B cell (primary cell): ENCODE results near the gene CDKN2D.

Source experiments
- EZH2 ChIP-seq: IDR thresholded peaks from 2 replicates; pipeline ENCODE4 v1.6.1; 2012; ENCODE audit warnings: borderline replicate concordance, low read depth, mild to moderate bottlenecking, moderate library complexity, low read length; ENCODE audit not compliant: insufficient read depth, poor library complexity, severe bottlenecking
- TF ChIP-seq, protein P1 (sequence below): fragments of 200-600 bp; IDR thresholded peaks from one replicate; pipeline ENCODE4 v1.8.0; 2022; ENCODE audit warnings: antibody characterized with exemption, mild to moderate bottlenecking

DNA sequence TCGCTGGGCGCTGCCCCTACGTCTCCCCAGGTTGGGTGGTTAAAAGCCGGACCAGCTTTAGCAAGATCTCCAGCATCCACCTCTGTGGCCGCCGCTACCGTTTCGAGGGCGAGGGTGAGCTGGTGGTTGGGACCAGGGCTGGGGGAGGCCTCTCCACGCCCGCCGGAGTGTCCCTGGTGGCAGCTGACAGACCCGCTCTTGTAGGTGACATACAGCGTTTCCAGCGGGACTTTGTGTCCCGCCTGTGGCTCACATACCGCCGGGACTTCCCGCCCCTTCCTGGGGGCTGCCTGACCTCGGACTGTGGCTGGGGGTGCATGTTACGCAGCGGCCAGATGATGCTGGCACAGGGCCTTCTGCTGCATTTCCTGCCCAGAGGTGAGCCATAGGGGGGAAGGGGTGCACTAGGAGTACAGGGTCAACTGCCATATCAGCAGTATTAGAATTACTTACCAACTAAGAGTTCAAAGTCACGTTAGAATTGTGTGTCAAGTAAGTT is 24.0 kb downstream of the CDKN2D start:
- TF ChIP-seq, protein P1, sequence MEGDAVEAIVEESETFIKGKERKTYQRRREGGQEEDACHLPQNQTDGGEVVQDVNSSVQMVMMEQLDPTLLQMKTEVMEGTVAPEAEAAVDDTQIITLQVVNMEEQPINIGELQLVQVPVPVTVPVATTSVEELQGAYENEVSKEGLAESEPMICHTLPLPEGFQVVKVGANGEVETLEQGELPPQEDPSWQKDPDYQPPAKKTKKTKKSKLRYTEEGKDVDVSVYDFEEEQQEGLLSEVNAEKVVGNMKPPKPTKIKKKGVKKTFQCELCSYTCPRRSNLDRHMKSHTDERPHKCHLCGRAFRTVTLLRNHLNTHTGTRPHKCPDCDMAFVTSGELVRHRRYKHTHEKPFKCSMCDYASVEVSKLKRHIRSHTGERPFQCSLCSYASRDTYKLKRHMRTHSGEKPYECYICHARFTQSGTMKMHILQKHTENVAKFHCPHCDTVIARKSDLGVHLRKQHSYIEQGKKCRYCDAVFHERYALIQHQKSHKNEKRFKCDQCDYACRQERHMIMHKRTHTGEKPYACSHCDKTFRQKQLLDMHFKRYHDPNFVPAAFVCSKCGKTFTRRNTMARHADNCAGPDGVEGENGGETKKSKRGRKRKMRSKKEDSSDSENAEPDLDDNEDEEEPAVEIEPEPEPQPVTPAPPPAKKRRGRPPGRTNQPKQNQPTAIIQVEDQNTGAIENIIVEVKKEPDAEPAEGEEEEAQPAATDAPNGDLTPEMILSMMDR: no peak
- no peak for TF ChIP-seq EZH2
